Endodermal cell (in vitro differentiated cells): Measurements from ENCODE around the gene PHRF1. TPM values are rescaled to one million over a fixed set of nuclear protein-coding genes. Genes with fewer than 3 reads are reported as not detected.

Source experiments
- DNase-seq: peaks from one replicate; pipeline ENCODE4 v3.0.0-alpha.2; 2017
- H3K27ac ChIP-seq: 2 replicates; pipeline ENCODE4 v1.5.1; 2013; ENCODE audit warnings: mild to moderate bottlenecking, low read depth, low read length, moderate library complexity
- H3K27me3 ChIP-seq: 2 replicates; pipeline ENCODE4 v1.6.1; 2013; ENCODE audit warnings: mild to moderate bottlenecking, low read length, moderate library complexity; ENCODE audit not compliant: insufficient read depth, control insufficient read depth, poor library complexity, severe bottlenecking
- H3K36me3 ChIP-seq: 2 replicates; pipeline ENCODE4 v1.7.0; 2013; ENCODE audit warnings: mild to moderate bottlenecking, low read length, moderate library complexity; ENCODE audit not compliant: control insufficient read depth, insufficient read depth
- H3K4me1 ChIP-seq: one replicate; pipeline ENCODE4 v1.7.0; 2013; ENCODE audit warnings: low read length; ENCODE audit not compliant: control insufficient read depth, insufficient read depth
- H3K4me3 ChIP-seq: 2 replicates; pipeline ENCODE4 v1.5.1; 2013; ENCODE audit warnings: mild to moderate bottlenecking, low read length, moderate library complexity
- H3K9ac ChIP-seq: 2 replicates; pipeline ENCODE4 v1.6.1; 2013; ENCODE audit warnings: mild to moderate bottlenecking, low read length, moderate library complexity; ENCODE audit not compliant: poor library complexity, severe bottlenecking; ENCODE audit errors: extremely low read depth
- H3K9me3 ChIP-seq: 2 replicates; pipeline ENCODE4 v1.6.1; 2013; ENCODE audit warnings: mild to moderate bottlenecking, low read length, moderate library complexity; ENCODE audit not compliant: control insufficient read depth
- H3K27ac Mint-ChIP-seq: 2 replicates; pipeline ENCODE4 v1.8.0; 2020; ENCODE audit warnings: mixed read lengths
- H3K27me3 Mint-ChIP-seq: 2 replicates; pipeline ENCODE4 v1.8.0; 2021; ENCODE audit warnings: mild to moderate bottlenecking, mixed read lengths; ENCODE audit not compliant: insufficient read depth
- H3K36me3 Mint-ChIP-seq: 2 replicates; pipeline ENCODE4 v1.8.0; 2020; ENCODE audit warnings: low read depth, mixed read lengths
- H3K4me1 Mint-ChIP-seq: 2 replicates; pipeline ENCODE4 v1.8.0; 2020; ENCODE audit warnings: mixed read lengths
- H3K4me3 Mint-ChIP-seq: 2 replicates; pipeline ENCODE4 v1.8.0; 2020; ENCODE audit warnings: mild to moderate bottlenecking, moderate library complexity, mixed read lengths
- H3K9me3 Mint-ChIP-seq: 2 replicates; pipeline ENCODE4 v1.8.0; 2020; ENCODE audit warnings: mild to moderate bottlenecking, mixed read lengths
- CTCF ChIP-seq: fragments of 200-600 bp; sonication (generic); conservative IDR thresholded peaks from 2 replicates; pipeline ENCODE4 v1.5.0; 2021; ENCODE audit warnings: antibody characterized with exemption, mild to moderate bottlenecking
- WGBS, 2 experiments: methylation state at CpG; one replicate each; pipeline versions ENCODE4 v1.1.5 to v1.1.7; 2013; ENCODE audit warnings: missing lambda C conversion rate in 2 of 2, mixed read lengths in 1 of 2; ENCODE audit not compliant: insufficient coverage in 1 of 2, insufficient read length in 1 of 2; 5-methylcytosine and 5-hydroxymethylcytosine counted together
- total RNA-seq, 2 donors: library from RNA; stranded (reverse); fragmentation: NEBNext Ultra II Directional in 1 of 2; extraction: Animal tissue kit (Norgen Biotek cat#: 25700) in 1 of 2; gene quantifications; 2 replicates in 1 of 2; 3 replicates in 1 of 2; pipeline ENCODE4 v1.2.1, GENCODE V29; 2021

PHRF1 gene
- total RNA-seq, 2 donors from 2014 or later: 43.4 to 48.0 TPM

- Histone ChIP-seq H3K4me3 (no peak overlapping the region), H3K4me1 (no peaks in the 10 kb centered on the region), H3K27me3 (no peaks in the 10 kb centered on the region), H3K9ac (no peak overlapping the region), H3K36me3 (no peaks in the 10 kb centered on the region), H3K27ac (no peak overlapping the region), H3K9me3 (no peaks in the 10 kb centered on the region)
- H3K27me3 Mint-ChIP-seq: no peaks in the 10 kb centered on the region
- WGBS, 2 experiments: 96 to 99% methylated on average over 13 of the region's 13 CpGs
- H3K4me3 Mint-ChIP-seq: no peak overlapping the region
- no peak for TF ChIP-seq CTCF
- DNase-seq: no peak
- H3K9me3 Mint-ChIP-seq: no peaks in the 10 kb centered on the region
- H3K4me1 Mint-ChIP-seq: no peaks in the 10 kb centered on the region
- peaks cover 3% of the 10 kb centered on the region for H3K36me3 Mint-ChIP-seq
- H3K27ac Mint-ChIP-seq: no peak overlapping the region
These were observed 43.9 kb downstream of the PHRF1 start for GRCh38 chr11:620201-620600.

GRCh38 chr11:620935-621814, 44.9 kb downstream of the PHRF1 start:
- no peak for DNase-seq
- Histone ChIP-seq H3K9ac (no peak overlapping the region), H3K27ac (no peak overlapping the region), H3K27me3 (no peaks in the 10 kb centered on the region), H3K9me3 (no peaks in the 10 kb centered on the region), H3K4me1 (no peaks in the 10 kb centered on the region), H3K4me3 (no peak overlapping the region), H3K36me3 (no peaks in the 10 kb centered on the region)
- Mint-ChIP-seq H3K27me3 (no peaks in the 10 kb centered on the region), H3K4me1 (no peaks in the 10 kb centered on the region), H3K4me3 (no peak overlapping the region), H3K36me3 (peaks cover 3% of the 10 kb centered on the region), H3K9me3 (no peaks in the 10 kb centered on the region), H3K27ac (no peak overlapping the region)
- no peak for TF ChIP-seq CTCF
- 88 to 91% methylated on average over 23 to 45 of the region's 45 CpGs for WGBS, 2 experiments

GRCh38 chr11:621838-622237, 45.6 kb downstream of the PHRF1 start:
- H3K27me3 Mint-ChIP-seq: peaks cover 4% of the 10 kb centered on the region
- WGBS, 2 experiments: 93 to 99% methylated on average over 23 to 27 of the region's 27 CpGs

More at GRCh38 chr11:621838-622237, 45.6 kb downstream of the PHRF1 start:
- no peak overlapping the region for H3K4me3 Mint-ChIP-seq
- H3K4me1 Mint-ChIP-seq: no peaks in the 10 kb centered on the region
- no peaks in the 10 kb centered on the region for H3K36me3 ChIP-seq
- no peak for TF ChIP-seq CTCF
- DNase-seq: no peak
- H3K27ac Mint-ChIP-seq: no peak overlapping the region
- H3K27me3 ChIP-seq: no peaks in the 10 kb centered on the region
- no peaks in the 10 kb centered on the region for H3K9me3 Mint-ChIP-seq
- H3K9me3 ChIP-seq: no peaks in the 10 kb centered on the region
- H3K36me3 Mint-ChIP-seq: peaks cover 3% of the 10 kb centered on the region
- H3K9ac ChIP-seq: no peak overlapping the region
- H3K4me1 ChIP-seq: no peaks in the 10 kb centered on the region
- no peak overlapping the region for H3K27ac ChIP-seq
- H3K4me3 ChIP-seq: no peak overlapping the region
